ENCODE results near the gene ELOVL4. TPM values are rescaled to one million over a fixed set of nuclear protein-coding genes. Genes with fewer than 3 reads are reported as not detected.

ELOVL4 gene
- total RNA-seq, 1 donor from 2014 or later, result 9.1 TPM

GRCh38 chr6:79872303-79872702 is 75.0 kb downstream of the ELOVL4 start:
- Mint-ChIP-seq H3K4me3 (no peak overlapping the region), H3K36me3 (no peaks in the 10 kb centered on the region), H3K27me3 (peaks cover 14% of the 10 kb centered on the region), H3K9me3 (no peaks in the 10 kb centered on the region), H3K27ac (no peak overlapping the region), H3K4me1 (ENCODE audit: unreplicated experiment) (peaks cover 23% of the 10 kb centered on the region)
- no peak for DNase-seq (ENCODE audit: extremely low spot score, unreplicated experiment)
- no peak for TF ChIP-seq CTCF (conservative IDR thresholded peaks at IDR 0.05)

- Mint-ChIP-seq H3K4me1 (ENCODE audit: unreplicated experiment) (peaks cover 23% of the 10 kb centered on the region), H3K27ac (peak overlapping the region; percentile 57), H3K4me3 (peak overlapping the region; percentile 78), H3K27me3 (peaks cover 3% of the 10 kb centered on the region), H3K9me3 (no peaks in the 10 kb centered on the region), H3K36me3 (no peaks in the 10 kb centered on the region)
- peak; percentile 81 for DNase-seq (ENCODE audit: extremely low spot score, unreplicated experiment)
- TF ChIP-seq CTCF (conservative IDR thresholded peaks at IDR 0.05), result peak; percentile 93
Measured at GRCh38 chr6:79869600-79870084, 77.7 kb downstream of the ELOVL4 start.

- H3K9me3 Mint-ChIP-seq, result no peaks in the 10 kb centered on the region
- peak overlapping the region; percentile 57 for H3K27ac Mint-ChIP-seq
- no peak for TF ChIP-seq CTCF (conservative IDR thresholded peaks at IDR 0.05)
- H3K4me1 Mint-ChIP-seq (ENCODE audit: unreplicated experiment), result peaks cover 23% of the 10 kb centered on the region
- H3K36me3 Mint-ChIP-seq, result no peaks in the 10 kb centered on the region
- no peak for DNase-seq (ENCODE audit: extremely low spot score, unreplicated experiment)
- H3K27me3 Mint-ChIP-seq, result no peaks in the 10 kb centered on the region
- peak overlapping the region; percentile 80 for H3K4me3 Mint-ChIP-seq
Measured at GRCh38 chr6:79869184-79869583, 78.2 kb downstream of the ELOVL4 start.

GRCh38 chr6:79868098-79868722 is 79.1 kb downstream of the ELOVL4 start:
- H3K36me3 Mint-ChIP-seq, result no peaks in the 10 kb centered on the region
- DNase-seq (ENCODE audit: extremely low spot score, unreplicated experiment), result no peak
- no peaks in the 10 kb centered on the region for H3K27me3 Mint-ChIP-seq
- peak overlapping the region; percentile 80 for H3K4me3 Mint-ChIP-seq
- H3K4me1 Mint-ChIP-seq (ENCODE audit: unreplicated experiment), result peaks cover 23% of the 10 kb centered on the region
- H3K9me3 Mint-ChIP-seq, result no peaks in the 10 kb centered on the region
- TF ChIP-seq CTCF (conservative IDR thresholded peaks at IDR 0.05), result peak; percentile 82
- peak overlapping the region; percentile 51 for H3K27ac Mint-ChIP-seq

Other genes starting within 250 kb of the ELOVL4 start
- gene TTK, start 57.1 kb upstream of the ELOVL4 start, total RNA-seq (ENCODE audit: low replicate concordance), result 13.4 and 32.1 TPM in 2 replicates
- gene BCKDHB, start 159.1 kb upstream of the ELOVL4 start, total RNA-seq (ENCODE audit: low replicate concordance), result 21.3 and 33.2 TPM in 2 replicates

Data from type B pancreatic cell (in vitro differentiated cells).